ENCODE data around the gene ZNF91. TPM values are rescaled to one million over a fixed set of nuclear protein-coding genes. Genes with fewer than 3 reads are reported as not detected.
"Not testable (repeated sequence)": the region's sequence is repeated elsewhere in the genome, so short reads cannot be mapped to it uniquely, and the experiment has no call there.

The ZNF91 gene
- total RNA-seq, 1 donor from 2014 or later, result 28.5 TPM

DNA sequence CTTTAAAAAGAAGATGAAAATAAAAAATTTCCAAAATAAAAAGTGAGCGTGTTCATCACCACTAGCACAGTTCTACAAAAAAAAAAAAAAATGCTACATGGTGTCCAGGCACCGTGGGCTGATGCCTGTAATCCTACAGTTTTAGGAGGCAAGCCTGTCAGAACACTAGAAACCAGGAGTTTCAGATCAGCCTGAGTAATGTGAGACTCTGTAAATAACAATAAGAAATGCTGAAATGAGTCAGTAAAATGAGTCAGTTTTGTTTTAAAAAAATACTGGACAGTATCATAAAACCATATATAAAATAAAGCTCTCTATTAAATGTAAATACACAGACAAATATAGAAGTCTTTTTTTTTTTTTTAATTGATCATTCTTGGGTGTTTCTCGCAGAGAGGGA, 30.0 kb downstream of the ZNF91 start:
- TF ChIP-seq, protein P1, sequence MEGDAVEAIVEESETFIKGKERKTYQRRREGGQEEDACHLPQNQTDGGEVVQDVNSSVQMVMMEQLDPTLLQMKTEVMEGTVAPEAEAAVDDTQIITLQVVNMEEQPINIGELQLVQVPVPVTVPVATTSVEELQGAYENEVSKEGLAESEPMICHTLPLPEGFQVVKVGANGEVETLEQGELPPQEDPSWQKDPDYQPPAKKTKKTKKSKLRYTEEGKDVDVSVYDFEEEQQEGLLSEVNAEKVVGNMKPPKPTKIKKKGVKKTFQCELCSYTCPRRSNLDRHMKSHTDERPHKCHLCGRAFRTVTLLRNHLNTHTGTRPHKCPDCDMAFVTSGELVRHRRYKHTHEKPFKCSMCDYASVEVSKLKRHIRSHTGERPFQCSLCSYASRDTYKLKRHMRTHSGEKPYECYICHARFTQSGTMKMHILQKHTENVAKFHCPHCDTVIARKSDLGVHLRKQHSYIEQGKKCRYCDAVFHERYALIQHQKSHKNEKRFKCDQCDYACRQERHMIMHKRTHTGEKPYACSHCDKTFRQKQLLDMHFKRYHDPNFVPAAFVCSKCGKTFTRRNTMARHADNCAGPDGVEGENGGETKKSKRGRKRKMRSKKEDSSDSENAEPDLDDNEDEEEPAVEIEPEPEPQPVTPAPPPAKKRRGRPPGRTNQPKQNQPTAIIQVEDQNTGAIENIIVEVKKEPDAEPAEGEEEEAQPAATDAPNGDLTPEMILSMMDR (IDR thresholded peaks at IDR 0.05), result no peak
- Histone ChIP-seq H3K27me3 (no peaks in the 10 kb centered on the region), H3K27ac (no peak overlapping the region), H3K4me1 (no peaks in the 10 kb centered on the region), H3K36me3 (peaks cover 39 to 68% of the 10 kb centered on the region in 2 donors), H3K4me3 (no peak overlapping the region), H3K9me3 (peaks cover 78 to 96% of the 10 kb centered on the region in 2 donors)
- no peak for DNase-seq (ENCODE audit: low spot score in 2 of 2)
- intact Hi-C loops (cut with DNase I), result no loop called here

DNA sequence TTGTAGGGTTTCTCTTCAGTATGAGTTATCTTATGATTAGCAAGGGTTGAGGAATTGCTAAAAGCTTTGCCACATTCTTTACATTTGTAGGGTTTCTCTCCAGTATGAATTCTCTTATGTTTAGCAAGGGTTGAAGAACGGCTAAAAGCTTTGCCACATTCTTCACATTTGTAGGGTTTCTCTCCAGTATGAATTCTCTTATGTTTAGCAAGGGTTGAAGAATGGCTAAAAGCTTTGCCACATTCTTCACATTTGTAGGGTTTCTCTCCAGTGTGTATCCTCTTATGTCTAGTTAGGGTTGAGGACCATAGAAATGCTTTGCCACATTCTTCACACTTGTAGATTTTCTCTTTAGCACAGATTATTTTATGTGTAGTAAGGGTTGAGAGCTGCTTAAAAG, 33.4 kb downstream of the ZNF91 start:
- peaks cover 88 to 99% of the 10 kb centered on the region in 2 donors for H3K9me3 ChIP-seq
- H3K27ac ChIP-seq; H3K4me3 ChIP-seq; intact Hi-C loops (cut with DNase I); DNase-seq (ENCODE audit: low spot score in 2 of 2); H3K27me3 ChIP-seq; H3K4me1 ChIP-seq: not testable (repeated sequence)
- peaks cover 31 to 50% of the 10 kb centered on the region in 2 donors for H3K36me3 ChIP-seq

DNA sequence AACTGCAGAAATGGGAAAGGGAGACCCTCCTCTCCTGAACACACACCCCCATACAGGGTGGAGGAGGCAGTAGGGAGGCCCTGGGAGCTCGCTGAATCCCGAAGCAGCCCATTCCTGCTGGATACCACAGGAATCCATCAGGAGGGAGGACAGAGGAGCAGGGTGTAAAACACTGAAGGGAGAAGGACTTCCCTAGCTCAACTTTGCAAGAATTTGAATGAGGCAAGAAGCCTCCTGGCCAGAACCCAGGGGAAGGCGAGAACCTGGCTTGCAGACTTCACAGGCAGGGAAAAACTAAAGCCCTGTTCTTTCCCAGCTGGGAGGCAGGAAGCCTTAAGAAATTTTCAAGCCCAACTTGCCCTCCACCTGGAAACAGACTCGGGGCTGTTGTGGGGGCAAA, 43.5 kb downstream of the ZNF91 start:
- Histone ChIP-seq H3K27me3 (no peaks in the 10 kb centered on the region), H3K27ac (no peak overlapping the region), H3K36me3 (peaks cover 34 to 80% of the 10 kb centered on the region in 2 donors), H3K9me3 (peaks cover 96 to 100% of the 10 kb centered on the region in 2 donors), H3K4me3 (no peak overlapping the region), H3K4me1 (no peaks in the 10 kb centered on the region)
- intact Hi-C loops (cut with DNase I), result no loop called here
- TF ChIP-seq, protein P1 (IDR thresholded peaks at IDR 0.05), result no peak
- no peak for DNase-seq (ENCODE audit: low spot score in 2 of 2)

DNA sequence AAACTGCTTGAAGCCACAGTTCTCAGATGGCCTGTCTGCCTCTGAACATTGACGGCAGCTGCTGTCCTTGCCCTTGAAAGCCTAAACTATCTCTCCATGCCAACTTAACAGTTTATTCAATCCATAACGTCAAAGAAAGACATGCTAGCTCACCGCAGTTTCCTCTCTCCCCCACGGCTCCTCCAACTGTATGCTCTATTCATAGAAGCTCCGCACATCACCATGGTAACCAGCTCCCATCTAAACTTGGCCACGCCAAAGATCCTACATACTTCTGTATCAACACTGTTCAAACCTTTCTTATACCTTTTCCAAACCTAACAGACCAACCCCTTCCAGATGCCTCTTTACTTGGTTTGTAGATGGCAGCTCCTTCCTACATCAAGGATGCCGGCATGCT, 48.6 kb downstream of the ZNF91 start:
- Histone ChIP-seq H3K36me3 (peaks cover 37 to 76% of the 10 kb centered on the region in 2 donors), H3K9me3 (peaks cover 92 to 100% of the 10 kb centered on the region in 2 donors), H3K27me3 (no peaks in the 10 kb centered on the region), H3K27ac (no peak overlapping the region), H3K4me3 (no peak overlapping the region), H3K4me1 (no peaks in the 10 kb centered on the region)
- intact Hi-C loops (cut with DNase I), result no loop called here
- DNase-seq (ENCODE audit: low spot score in 2 of 2), result no peak
- TF ChIP-seq, protein P1 (IDR thresholded peaks at IDR 0.05), result no peak

DNA sequence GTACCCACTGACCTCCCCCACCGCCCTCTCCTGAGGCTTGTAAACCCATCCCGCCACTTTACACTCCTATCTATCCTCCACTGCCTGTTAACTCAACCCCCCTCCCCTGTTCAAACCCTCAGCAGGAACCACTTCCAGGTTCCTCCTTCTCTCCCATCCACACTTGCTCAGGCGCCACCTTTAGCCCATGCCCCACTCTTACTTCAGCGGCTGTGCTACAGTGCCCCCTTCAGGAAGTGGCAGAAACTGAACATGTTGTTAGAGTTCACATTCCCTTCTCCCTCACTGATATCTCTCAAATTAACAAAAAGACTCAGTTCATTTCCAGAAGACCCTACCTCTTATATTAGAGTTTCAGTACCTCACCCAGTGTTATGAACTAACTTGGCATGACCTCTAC, 49.4 kb downstream of the ZNF91 start:
- TF ChIP-seq, protein P1 (IDR thresholded peaks at IDR 0.05), result no peak
- Histone ChIP-seq H3K27ac (no peak overlapping the region), H3K4me3 (no peak overlapping the region), H3K4me1 (no peaks in the 10 kb centered on the region), H3K27me3 (no peaks in the 10 kb centered on the region), H3K36me3 (peaks cover 35 to 68% of the 10 kb centered on the region in 2 donors), H3K9me3 (peaks cover 86 to 100% of the 10 kb centered on the region in 2 donors)
- DNase-seq (ENCODE audit: low spot score in 2 of 2), result no peak
- intact Hi-C loops (cut with DNase I), result no loop called here

DNA sequence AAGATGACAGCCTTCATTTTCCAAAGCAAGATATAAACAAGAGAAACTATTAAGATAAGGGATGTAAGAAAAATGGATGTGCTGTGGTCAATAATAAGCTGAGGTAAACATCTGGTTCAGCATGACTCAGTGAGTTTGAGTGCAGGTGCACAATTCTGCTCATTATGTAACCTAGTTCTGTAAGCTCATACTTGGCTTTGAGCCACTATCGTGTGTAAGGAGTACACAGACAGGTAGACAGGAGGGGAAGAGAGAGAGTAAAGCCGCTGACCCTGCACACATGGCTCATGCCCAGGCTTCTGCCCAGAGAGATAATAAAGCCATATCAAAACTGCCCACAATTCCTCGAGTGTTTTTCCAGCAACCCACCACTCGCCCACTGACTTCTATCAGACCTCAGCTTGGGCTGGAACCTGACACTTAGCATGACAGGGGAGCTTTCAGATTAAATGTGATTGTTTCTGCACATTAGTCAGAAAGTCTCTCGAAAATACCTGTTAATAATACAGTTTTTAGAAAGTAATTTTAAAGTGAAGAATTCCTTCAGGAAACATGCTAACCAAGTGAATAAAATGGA, 51.7 kb downstream of the ZNF91 start:
- H3K27me3 ChIP-seq, result no peaks in the 10 kb centered on the region
- no peak overlapping the region for H3K4me3 ChIP-seq
- DNase-seq (ENCODE audit: low spot score in 2 of 2), result no peak
- TF ChIP-seq, protein P1 (IDR thresholded peaks at IDR 0.05), result no peak
- intact Hi-C loops (cut with DNase I), result no loop called here
- H3K27ac ChIP-seq, result no peak overlapping the region
- no peaks in the 10 kb centered on the region for H3K4me1 ChIP-seq
- peaks cover 28 to 57% of the 10 kb centered on the region in 2 donors for H3K36me3 ChIP-seq
- peaks cover 84 to 100% of the 10 kb centered on the region in 2 donors for H3K9me3 ChIP-seq

All from ascending aorta (tissue), 2 donors.